Activated CD4-positive, alpha-beta T cell treated with anti-CD3 and anti-CD28 coated beads, Interleukin-2, amount 10 ng/mL, durations not matched to agents 7 days and 5 days (primary cell): ENCODE data around the gene TOB2. TPM values are rescaled to one million over a fixed set of nuclear protein-coding genes. Genes with fewer than 3 reads are reported as not detected.
"Not testable (repeated sequence)": the region's sequence is repeated elsewhere in the genome, so short reads cannot be mapped to it uniquely, and the experiment has no call there.

Experiments used
- CTCF ChIA-PET: fragments of 350-600 bp; sonication (Branson Sonifier 250); formaldehyde crosslinking; loops from one replicate; lab custom pipeline; 2021; ENCODE audit warnings: antibody characterized with exemption; lab: Charles Lee
- POLR2A ChIA-PET: fragments of 350-600 bp; sonication (Branson Sonifier 250); formaldehyde crosslinking; loops from one replicate; lab custom pipeline; 2021; ENCODE audit warnings: antibody characterized with exemption; lab: Charles Lee
- DNase-seq: peaks from one replicate; pipeline ENCODE4 v3.0.0-alpha.2; 2020
- H3K27ac Mint-ChIP-seq: one replicate; pipeline ENCODE4 v1.8.0; 2021; ENCODE audit warnings: mild to moderate bottlenecking, moderate library complexity, mixed read lengths
- H3K27me3 Mint-ChIP-seq: one replicate; pipeline ENCODE4 v1.8.0; 2021; ENCODE audit warnings: mixed read lengths
- H3K36me3 Mint-ChIP-seq: one replicate; pipeline ENCODE4 v1.8.0; 2021; ENCODE audit warnings: low read depth, mixed read lengths
- H3K4me1 Mint-ChIP-seq: one replicate; pipeline ENCODE4 v1.8.0; 2021; ENCODE audit warnings: mixed read lengths
- H3K4me3 Mint-ChIP-seq: one replicate; pipeline ENCODE4 v1.8.0; 2021; ENCODE audit warnings: mild to moderate bottlenecking, moderate library complexity, mixed read lengths
- H3K9me3 Mint-ChIP-seq: one replicate; pipeline ENCODE4 v1.8.0; 2021; ENCODE audit warnings: mixed read lengths
- total RNA-seq, 2 experiments: library from RNA; stranded (reverse); gene quantifications; one replicate each; pipeline ENCODE4 v1.2.3, GENCODE V29; 2021

The TOB2 gene
- total RNA-seq, 2 experiments from 2014 or later = 31.4 to 35.1 TPM

- Mint-ChIP-seq H3K36me3 (peaks cover 3% of the 10 kb centered on the region), H3K9me3 (no peaks in the 10 kb centered on the region), H3K27ac (peak overlapping the region; percentile 63), H3K4me1 (peaks cover 26% of the 10 kb centered on the region), H3K4me3 (no peak overlapping the region), H3K27me3 (no peaks in the 10 kb centered on the region)
- ChIA-PET CTCF (interaction anchor here (0.7 to 2.8 kb wide), 3 partner anchors 7 to 237 kb away, joined by 3 to 10 read pairs (median 3); no protein-coding TSS in a partner anchor), POLR2A (no interaction called here)
- no peak for DNase-seq
Observed at GRCh38 chr22:41410311-41410751, 36.3 kb downstream of the TOB2 start.

- Mint-ChIP-seq H3K4me1 (peaks cover 24% of the 10 kb centered on the region), H3K36me3 (no peaks in the 10 kb centered on the region), H3K27ac (no peak overlapping the region), H3K27me3 (no peaks in the 10 kb centered on the region), H3K4me3 (no peak overlapping the region), H3K9me3 (no peaks in the 10 kb centered on the region)
- ChIA-PET POLR2A (no interaction called here), CTCF (interaction anchor here (0.7 to 1.5 kb wide), 4 partner anchors 54 to 594 kb away, joined by 3 to 6 read pairs (median 4); no protein-coding TSS in a partner anchor)
- DNase-seq = no peak
Observed at GRCh38 chr22:41408665-41409064, 37.9 kb downstream of the TOB2 start.

- peaks cover 22% of the 10 kb centered on the region for H3K4me1 Mint-ChIP-seq
- POLR2A ChIA-PET = no interaction called here
- no peaks in the 10 kb centered on the region for H3K27me3 Mint-ChIP-seq
- no peaks in the 10 kb centered on the region for H3K36me3 Mint-ChIP-seq
- no peak for DNase-seq
- no peaks in the 10 kb centered on the region for H3K9me3 Mint-ChIP-seq
- no peak overlapping the region for H3K27ac Mint-ChIP-seq
- CTCF ChIA-PET = interaction anchor here (0.9 kb wide), 1 partner anchor 120 kb away, joined by 3 read pairs; no protein-coding TSS in a partner anchor
- no peak overlapping the region for H3K4me3 Mint-ChIP-seq
Observed at GRCh38 chr22:41407433-41407832, 39.2 kb downstream of the TOB2 start.

GRCh38 chr22:41406410-41406809 is 40.2 kb downstream of the TOB2 start:
- ChIA-PET CTCF (interaction anchor here (0.9 kb wide), 1 partner anchor 121 kb away, joined by 3 read pairs; no protein-coding TSS in a partner anchor), POLR2A (no interaction called here)
- H3K36me3 Mint-ChIP-seq = no peaks in the 10 kb centered on the region
- no peak for DNase-seq
- H3K27me3 Mint-ChIP-seq = no peaks in the 10 kb centered on the region
- H3K9me3 Mint-ChIP-seq = no peaks in the 10 kb centered on the region
- no peak overlapping the region for H3K27ac Mint-ChIP-seq
- peaks cover 15% of the 10 kb centered on the region for H3K4me1 Mint-ChIP-seq
- no peak overlapping the region for H3K4me3 Mint-ChIP-seq

GRCh38 chr22:41405588-41405987 is 41.0 kb downstream of the TOB2 start:
- no peak overlapping the region for H3K4me3 Mint-ChIP-seq
- peaks cover 12% of the 10 kb centered on the region for H3K4me1 Mint-ChIP-seq
- H3K36me3 Mint-ChIP-seq = no peaks in the 10 kb centered on the region
- H3K27ac Mint-ChIP-seq = no peak overlapping the region
- CTCF ChIA-PET = interaction anchor here (0.6 to 4.5 kb wide), 3 partner anchors 21 to 120 kb away, joined by 3 to 40 read pairs (median 3); no protein-coding TSS in a partner anchor
- POLR2A ChIA-PET = no interaction called here
- H3K27me3 Mint-ChIP-seq = no peaks in the 10 kb centered on the region
- no peak for DNase-seq
- no peaks in the 10 kb centered on the region for H3K9me3 Mint-ChIP-seq

- peak overlapping the region; percentile 78 for H3K27ac Mint-ChIP-seq
- POLR2A ChIA-PET = no interaction called here
- peak; percentile 91 for DNase-seq
- CTCF ChIA-PET = interaction anchor here (0.5 to 5.1 kb wide), 48 partner anchors 10 to 377 kb away, joined by 3 to 40 read pairs (median 5); partner anchors contain the start of genes ACO2, PHF5A, PMM1 and POLR3H
- H3K4me3 Mint-ChIP-seq = no peak overlapping the region
- H3K27me3 Mint-ChIP-seq = no peaks in the 10 kb centered on the region
- H3K9me3 Mint-ChIP-seq = no peaks in the 10 kb centered on the region
- peaks cover 10% of the 10 kb centered on the region for H3K4me1 Mint-ChIP-seq
- no peaks in the 10 kb centered on the region for H3K36me3 Mint-ChIP-seq
Observed at GRCh38 chr22:41403532-41404318, 42.9 kb downstream of the TOB2 start.

- H3K27ac Mint-ChIP-seq, DNase-seq, H3K4me3 Mint-ChIP-seq, H3K27me3 Mint-ChIP-seq, H3K9me3 Mint-ChIP-seq, POLR2A ChIA-PET, H3K36me3 Mint-ChIP-seq: not testable (repeated sequence)
- peaks cover 10% of the 10 kb centered on the region for H3K4me1 Mint-ChIP-seq
- CTCF ChIA-PET = interaction anchor here (0.5 to 5.1 kb wide), 17 partner anchors 9 to 378 kb away, joined by 3 to 40 read pairs (median 6); partner anchors contain the start of genes POLR3H, TEF and TOB2
Observed at GRCh38 chr22:41402851-41403250, 43.8 kb downstream of the TOB2 start.

GRCh38 chr22:41401781-41402648 is 44.6 kb downstream of the TOB2 start:
- H3K4me3 Mint-ChIP-seq = no peak overlapping the region
- no peaks in the 10 kb centered on the region for H3K36me3 Mint-ChIP-seq
- no peak overlapping the region for H3K27ac Mint-ChIP-seq
- POLR2A ChIA-PET = no interaction called here
- CTCF ChIA-PET = interaction anchor here (0.5 to 5.1 kb wide), 13 partner anchors 9 to 125 kb away, joined by 3 to 40 read pairs (median 8); partner anchors contain the start of genes ACO2, PHF5A, TEF and TOB2
- no peaks in the 10 kb centered on the region for H3K27me3 Mint-ChIP-seq
- peaks cover 10% of the 10 kb centered on the region for H3K4me1 Mint-ChIP-seq
- H3K9me3 Mint-ChIP-seq = no peaks in the 10 kb centered on the region
- no peak for DNase-seq

DNA sequence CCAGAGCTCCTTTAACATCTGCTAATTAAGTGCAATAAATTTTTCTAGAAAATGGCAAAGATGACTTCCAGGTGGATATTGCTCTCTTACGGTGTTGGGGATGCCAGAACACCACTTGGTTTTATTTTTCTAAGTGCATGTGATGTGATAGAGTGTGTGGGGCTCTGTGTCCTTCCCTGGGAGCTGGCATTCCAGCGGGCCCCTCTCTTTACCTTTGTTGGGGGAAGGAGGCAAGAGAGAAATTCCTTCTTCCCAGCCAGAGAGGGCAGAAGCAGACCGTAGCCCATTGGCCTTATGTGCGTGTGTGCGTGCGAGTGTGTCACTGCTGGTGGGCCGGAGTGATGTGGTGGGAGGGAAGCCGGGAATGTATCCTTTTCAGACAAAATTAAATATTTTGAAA is 47.7 kb downstream of the TOB2 start:
- Mint-ChIP-seq H3K27ac (no peak overlapping the region), H3K9me3 (no peaks in the 10 kb centered on the region), H3K27me3 (no peaks in the 10 kb centered on the region), H3K4me3 (no peak overlapping the region), H3K36me3 (no peaks in the 10 kb centered on the region), H3K4me1 (peaks cover 4% of the 10 kb centered on the region)
- CTCF ChIA-PET = interaction anchor here (1.1 to 1.7 kb wide), 2 partner anchors 16 to 128 kb away, joined by 3 to 5 read pairs; no protein-coding TSS in a partner anchor
- POLR2A ChIA-PET = no interaction called here
- DNase-seq = no peak

DNA sequence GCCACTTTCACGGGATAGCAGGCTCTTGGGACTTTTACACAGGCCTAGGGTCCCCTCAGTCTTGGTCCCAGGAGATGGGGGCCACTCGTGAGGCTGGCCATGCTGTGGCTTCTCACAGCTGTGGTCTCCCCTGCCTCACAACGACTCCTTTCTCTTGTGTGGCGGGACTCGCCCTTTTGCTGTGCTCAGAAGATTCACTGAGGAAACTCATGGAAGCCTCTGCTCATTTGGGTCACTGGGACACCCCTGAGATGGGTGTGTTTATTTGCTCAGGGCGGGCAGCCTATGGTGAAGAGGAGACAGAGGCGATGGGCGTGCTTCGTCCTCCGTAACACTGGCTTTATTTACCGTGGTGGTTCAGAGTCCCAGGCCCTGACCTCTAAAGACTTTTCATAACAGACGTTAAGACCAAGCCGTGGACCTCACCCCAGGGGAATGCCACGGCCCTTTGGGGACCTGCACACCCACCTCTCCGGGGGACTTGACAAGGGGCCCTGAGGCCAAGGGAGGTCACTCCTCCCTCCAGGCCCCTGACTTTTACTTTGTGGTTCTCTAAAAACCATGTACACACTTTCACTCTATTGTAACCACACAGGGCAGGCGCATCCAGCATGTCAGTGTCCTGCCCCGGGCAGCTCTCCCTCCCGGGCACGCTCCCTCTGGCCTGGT is 49.3 kb downstream of the TOB2 start:
- ChIA-PET POLR2A (no interaction called here), CTCF (interaction anchor here (1.4 to 1.7 kb wide), 3 partner anchors 121 to 129 kb away, joined by 3 to 5 read pairs (median 3); no protein-coding TSS in a partner anchor)
- Mint-ChIP-seq H3K36me3 (no peaks in the 10 kb centered on the region), H3K27ac (no peak overlapping the region), H3K9me3 (no peaks in the 10 kb centered on the region), H3K4me1 (no peaks in the 10 kb centered on the region), H3K4me3 (no peak overlapping the region), H3K27me3 (no peaks in the 10 kb centered on the region)
- DNase-seq = no peak

- no peaks in the 10 kb centered on the region for H3K9me3 Mint-ChIP-seq
- no peak for DNase-seq
- POLR2A ChIA-PET = no interaction called here
- no peaks in the 10 kb centered on the region for H3K27me3 Mint-ChIP-seq
- H3K4me1 Mint-ChIP-seq = no peaks in the 10 kb centered on the region
- no peak overlapping the region for H3K27ac Mint-ChIP-seq
- no peak overlapping the region for H3K4me3 Mint-ChIP-seq
- CTCF ChIA-PET = interaction anchor here (1.4 kb wide), 1 partner anchor 130 kb away, joined by 3 read pairs; no protein-coding TSS in a partner anchor
- no peaks in the 10 kb centered on the region for H3K36me3 Mint-ChIP-seq
Observed at GRCh38 chr22:41395531-41396240, 50.9 kb downstream of the TOB2 start.
